Natural killer cell treated with Interleukin-12 subunit alpha and Interleukin-12 subunit beta and Interleukin-15 and Interleukin-18, amount 100 ng/mL, for 72 hours (primary cell): ENCODE measurements around the gene NSD2. TPM values are rescaled to one million over a fixed set of nuclear protein-coding genes. Genes with fewer than 3 reads are reported as not detected.
A peak's percentile ranks its signal among the peaks of the same experiment; 100 is the strongest.

Source experiments
- ATAC-seq, 2 donors: fragments of 150-1000 bp; cut with Tn5 transposase in 1 of 2; sonication (Bioruptor Pico), chemical (Tn5 transposase) in 1 of 2; 2 replicates each; pipeline ENCODE4 v1.10.0; 2021
- DNase-seq: peaks from one replicate; pipeline ENCODE4 v3.0.0; 2022; ENCODE audit warnings: low spot score
- H3K27ac Mint-ChIP-seq, 2 donors: 1 replicate in 1 of 2; 2 replicates in 1 of 2; pipeline ENCODE4 v1.8.0; 2022; ENCODE audit warnings: mixed read lengths in 2 of 2, mild to moderate bottlenecking in 1 of 2, moderate library complexity in 1 of 2
- H3K27me3 Mint-ChIP-seq, 2 donors: 1 replicate in 1 of 2; 2 replicates in 1 of 2; pipeline ENCODE4 v1.8.0; 2022; ENCODE audit warnings: mixed read lengths in 2 of 2
- H3K36me3 Mint-ChIP-seq: one replicate; pipeline ENCODE4 v1.8.0; 2022; ENCODE audit warnings: mixed read lengths
- H3K4me1 Mint-ChIP-seq, 2 donors: 1 replicate in 1 of 2; 2 replicates in 1 of 2; pipeline ENCODE4 v1.8.0; 2022; ENCODE audit warnings: low read depth in 2 of 2, mixed read lengths in 2 of 2, mild to moderate bottlenecking in 1 of 2
- H3K4me3 Mint-ChIP-seq: one replicate; pipeline ENCODE4 v1.8.0; 2022; ENCODE audit warnings: mixed read lengths
- H3K9me3 Mint-ChIP-seq: 2 replicates; pipeline ENCODE4 v1.8.0; 2022; ENCODE audit warnings: mixed read lengths
- total RNA-seq, 2 donors: library from RNA; stranded (reverse); gene quantifications; one replicate each; pipeline ENCODE4 v1.2.3, GENCODE V29; 2022

The NSD2 gene
- total RNA-seq, 2 donors from 2014 or later, result 127 to 375 TPM

GRCh38 chr4:1880332-1880731, 9.1 kb downstream of the NSD2 start:
- no peaks in the 10 kb centered on the region for H3K27me3 Mint-ChIP-seq
- peaks cover 33 to 47% of the 10 kb centered on the region in 2 donors for H3K4me1 Mint-ChIP-seq
- no peak for DNase-seq
- H3K9me3 Mint-ChIP-seq, result no peaks in the 10 kb centered on the region
- H3K36me3 Mint-ChIP-seq, result no peaks in the 10 kb centered on the region
- no peak overlapping the region for H3K27ac Mint-ChIP-seq
- no peak for ATAC-seq
- no peak overlapping the region for H3K4me3 Mint-ChIP-seq

- DNase-seq (no peak), ATAC-seq (no peak)
- Mint-ChIP-seq H3K27me3 (no peaks in the 10 kb centered on the region), H3K27ac (peak overlapping the region in 1 of 2 donors; percentile 40), H3K36me3 (no peaks in the 10 kb centered on the region), H3K4me1 (peaks cover 35 to 45% of the 10 kb centered on the region in 2 donors), H3K9me3 (no peaks in the 10 kb centered on the region), H3K4me3 (no peak overlapping the region)
These were observed 11.7 kb downstream of the NSD2 start for GRCh38 chr4:1882850-1883271.

GRCh38 chr4:1883583-1883982, 12.4 kb downstream of the NSD2 start:
- Mint-ChIP-seq H3K27me3 (no peaks in the 10 kb centered on the region), H3K4me3 (no peak overlapping the region), H3K36me3 (no peaks in the 10 kb centered on the region), H3K4me1 (peaks cover 34 to 44% of the 10 kb centered on the region in 2 donors), H3K9me3 (no peaks in the 10 kb centered on the region), H3K27ac (no peak overlapping the region)
- DNase-seq (no peak), ATAC-seq (no peak)

GRCh38 chr4:1885414-1885813, 14.2 kb downstream of the NSD2 start:
- H3K4me3 Mint-ChIP-seq, result no peak overlapping the region
- DNase-seq, result no peak
- no peak overlapping the region for H3K27ac Mint-ChIP-seq
- no peaks in the 10 kb centered on the region for H3K27me3 Mint-ChIP-seq
- no peaks in the 10 kb centered on the region for H3K9me3 Mint-ChIP-seq
- peaks cover 26 to 28% of the 10 kb centered on the region in 2 donors for H3K4me1 Mint-ChIP-seq
- ATAC-seq, result no peak
- H3K36me3 Mint-ChIP-seq, result no peaks in the 10 kb centered on the region

DNA sequence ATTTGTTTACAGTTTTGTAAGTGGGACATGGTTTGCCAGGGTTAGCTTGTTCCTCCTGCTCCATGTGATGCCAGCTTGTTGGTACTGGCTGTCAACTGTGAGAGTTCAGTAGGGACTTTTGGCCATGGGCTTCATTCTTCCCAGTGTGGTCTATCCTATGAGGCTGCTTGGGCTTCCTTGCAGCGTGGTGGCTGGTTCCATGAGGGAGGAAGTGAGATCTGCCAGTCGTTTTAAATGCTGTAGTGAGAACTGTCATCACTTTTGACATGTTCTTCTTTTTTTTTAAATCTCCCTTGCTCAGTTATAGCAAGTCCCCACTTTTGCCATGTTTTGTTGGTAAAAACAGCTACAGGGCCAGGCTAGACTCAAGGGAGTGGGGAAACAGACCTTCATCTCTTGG, 15.9 kb downstream of the NSD2 start:
- H3K27ac Mint-ChIP-seq, result no peak overlapping the region
- no peak overlapping the region for H3K4me3 Mint-ChIP-seq
- H3K36me3 Mint-ChIP-seq, result no peaks in the 10 kb centered on the region
- H3K4me1 Mint-ChIP-seq, result peaks cover 18 to 21% of the 10 kb centered on the region in 2 donors
- ATAC-seq (no peak), DNase-seq (no peak)
- H3K9me3 Mint-ChIP-seq, result no peaks in the 10 kb centered on the region
- no peaks in the 10 kb centered on the region for H3K27me3 Mint-ChIP-seq

DNA sequence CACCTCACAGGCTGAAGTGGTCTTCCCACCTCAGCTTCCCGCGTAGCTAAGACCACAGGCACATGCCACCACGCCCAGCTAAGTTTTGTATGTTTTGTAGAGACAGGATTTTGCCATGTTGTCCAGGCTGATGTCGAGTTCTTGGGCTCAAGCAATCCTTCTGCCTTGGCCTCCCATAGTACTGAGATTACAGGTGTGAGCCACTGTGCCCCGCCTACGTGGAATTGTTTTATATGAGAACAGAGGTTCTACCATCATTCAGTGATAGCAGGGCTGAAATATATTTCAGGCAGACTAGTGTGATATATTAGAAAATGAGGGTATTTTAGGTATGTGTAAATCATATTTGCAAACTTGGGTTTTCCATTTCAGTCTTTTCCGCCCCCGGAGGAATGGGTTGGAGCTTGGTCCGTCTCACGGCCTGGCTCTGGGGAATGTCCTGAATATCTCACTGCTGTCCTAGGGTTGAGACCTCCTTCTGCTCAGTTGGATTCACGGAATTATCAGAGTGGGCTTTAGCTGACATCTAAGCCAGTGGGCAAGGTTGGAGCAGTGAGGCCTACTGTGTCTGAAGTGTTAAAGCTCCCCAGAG, 19.9 kb downstream of the NSD2 start:
- ATAC-seq, result no peak
- Mint-ChIP-seq H3K4me1 (peaks cover 15 to 16% of the 10 kb centered on the region in 2 donors), H3K9me3 (no peaks in the 10 kb centered on the region), H3K27ac (no peak overlapping the region), H3K27me3 (no peaks in the 10 kb centered on the region), H3K36me3 (no peaks in the 10 kb centered on the region), H3K4me3 (no peak overlapping the region)
- DNase-seq, result no peak

- Mint-ChIP-seq H3K4me1 (peaks cover 12% of the 10 kb centered on the region in 2 donors), H3K27ac (no peak overlapping the region), H3K9me3 (no peaks in the 10 kb centered on the region), H3K36me3 (peaks cover 5% of the 10 kb centered on the region), H3K4me3 (no peak overlapping the region), H3K27me3 (no peaks in the 10 kb centered on the region)
- ATAC-seq (peak in 1 of 2 donors; percentile 30), DNase-seq (no peak)
These were observed 24.9 kb downstream of the NSD2 start for GRCh38 chr4:1895971-1896657.

- no peak for ATAC-seq
- no peaks in the 10 kb centered on the region for H3K27me3 Mint-ChIP-seq
- no peaks in the 10 kb centered on the region for H3K9me3 Mint-ChIP-seq
- peaks cover 12% of the 10 kb centered on the region in 2 donors for H3K4me1 Mint-ChIP-seq
- no peak for DNase-seq
- H3K4me3 Mint-ChIP-seq, result no peak overlapping the region
- H3K27ac Mint-ChIP-seq, result no peak overlapping the region
- H3K36me3 Mint-ChIP-seq, result peaks cover 5% of the 10 kb centered on the region
These were observed 25.4 kb downstream of the NSD2 start for GRCh38 chr4:1896658-1896991.

DNA sequence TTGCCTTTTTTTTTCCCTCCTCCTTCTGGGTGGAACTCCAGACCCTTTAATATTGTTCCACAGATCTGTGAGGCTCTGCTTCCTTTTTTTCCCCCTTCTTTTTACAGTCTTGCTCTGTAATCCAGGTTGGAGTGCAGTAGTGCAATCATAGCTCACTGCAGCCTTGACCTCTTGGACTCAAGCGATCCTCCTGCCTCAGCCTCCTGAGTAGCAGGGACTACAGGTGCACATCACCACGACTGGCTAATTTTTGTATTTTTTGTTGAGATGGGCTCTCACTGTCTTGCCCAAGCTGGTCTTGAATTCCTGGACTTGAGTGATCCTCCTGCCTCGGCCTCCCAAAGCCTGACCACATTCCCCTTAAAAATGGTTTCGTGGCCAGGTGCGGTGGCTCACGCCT, 26.8 kb downstream of the NSD2 start:
- Mint-ChIP-seq H3K4me1 (peaks cover 9 to 14% of the 10 kb centered on the region in 2 donors), H3K9me3 (no peaks in the 10 kb centered on the region), H3K27me3 (no peaks in the 10 kb centered on the region), H3K27ac (no peak overlapping the region), H3K36me3 (peaks cover 5% of the 10 kb centered on the region), H3K4me3 (no peak overlapping the region)
- DNase-seq (no peak), ATAC-seq (no peak)

GRCh38 chr4:1898681-1899080, 27.5 kb downstream of the NSD2 start:
- Mint-ChIP-seq H3K4me3 (no peak overlapping the region), H3K36me3 (peaks cover 10% of the 10 kb centered on the region), H3K4me1 (peaks cover 12 to 19% of the 10 kb centered on the region in 2 donors), H3K9me3 (no peaks in the 10 kb centered on the region), H3K27me3 (no peaks in the 10 kb centered on the region), H3K27ac (peak overlapping the region in 1 of 2 donors; percentile 9)
- DNase-seq (no peak), ATAC-seq (no peak)

GRCh38 chr4:1899149-1900086, 28.2 kb downstream of the NSD2 start:
- peak; percentile 91 to 92 for ATAC-seq
- H3K27ac Mint-ChIP-seq, result peak overlapping the region in 1 of 2 donors; percentile 9
- H3K27me3 Mint-ChIP-seq, result no peaks in the 10 kb centered on the region
- no peak overlapping the region for H3K4me3 Mint-ChIP-seq
- peak; percentile 86 for DNase-seq
- no peaks in the 10 kb centered on the region for H3K9me3 Mint-ChIP-seq
- peaks cover 10% of the 10 kb centered on the region for H3K36me3 Mint-ChIP-seq
- peaks cover 12 to 19% of the 10 kb centered on the region in 2 donors for H3K4me1 Mint-ChIP-seq

DNA sequence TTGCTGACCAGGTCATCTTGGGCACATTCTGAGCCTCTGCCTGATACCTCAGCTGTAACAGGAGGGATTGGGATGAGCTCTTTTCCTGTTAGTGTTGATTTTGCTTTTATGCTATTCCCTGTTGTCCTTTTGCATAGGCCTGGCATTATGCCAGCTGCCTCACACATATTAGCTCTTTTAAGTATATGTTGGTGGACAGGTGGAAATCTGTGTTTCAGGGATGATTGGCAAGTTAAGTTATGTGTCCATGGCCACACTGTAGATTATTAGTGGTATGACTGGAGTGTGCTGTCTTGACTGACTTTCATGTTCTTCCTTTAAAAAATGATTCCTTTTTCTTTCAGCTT, 28.9 kb downstream of the NSD2 start:
- Mint-ChIP-seq H3K9me3 (no peaks in the 10 kb centered on the region), H3K36me3 (peaks cover 10% of the 10 kb centered on the region), H3K4me1 (peaks cover 9 to 15% of the 10 kb centered on the region in 2 donors), H3K4me3 (no peak overlapping the region), H3K27me3 (no peaks in the 10 kb centered on the region), H3K27ac (no peak overlapping the region)
- DNase-seq, result no peak
- ATAC-seq, result no peak

GRCh38 chr4:1900624-1901023, 29.4 kb downstream of the NSD2 start:
- Mint-ChIP-seq H3K4me3 (no peak overlapping the region), H3K36me3 (peaks cover 10% of the 10 kb centered on the region), H3K27me3 (no peaks in the 10 kb centered on the region), H3K9me3 (no peaks in the 10 kb centered on the region), H3K4me1 (peaks cover 9 to 14% of the 10 kb centered on the region in 2 donors), H3K27ac (no peak overlapping the region)
- no peak for ATAC-seq
- no peak for DNase-seq

DNA sequence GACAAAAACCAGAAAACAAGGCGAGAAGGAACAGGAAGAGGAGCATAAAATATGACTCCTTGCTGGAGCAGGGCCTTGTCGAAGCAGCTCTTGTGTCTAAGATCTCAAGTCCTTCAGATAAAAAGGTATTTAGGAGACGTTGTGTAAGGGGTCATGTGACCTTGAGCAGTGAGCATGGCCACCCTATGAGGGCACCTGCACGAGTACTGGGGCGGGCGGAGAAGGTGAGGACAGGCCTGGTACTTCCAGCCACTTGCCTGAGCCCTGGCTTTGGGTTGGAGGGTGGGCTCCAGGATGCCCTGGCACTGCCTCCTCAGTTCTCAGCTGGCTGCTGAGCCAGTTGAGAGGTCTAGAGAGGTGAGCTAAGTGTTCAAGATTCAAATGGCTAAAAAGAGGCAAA, 29.9 kb downstream of the NSD2 start:
- DNase-seq (no peak), ATAC-seq (no peak)
- H3K36me3 Mint-ChIP-seq, result peaks cover 10% of the 10 kb centered on the region
- no peak overlapping the region for H3K4me3 Mint-ChIP-seq
- H3K9me3 Mint-ChIP-seq, result no peaks in the 10 kb centered on the region
- H3K4me1 Mint-ChIP-seq, result peaks cover 9 to 18% of the 10 kb centered on the region in 2 donors
- no peaks in the 10 kb centered on the region for H3K27me3 Mint-ChIP-seq
- no peak overlapping the region for H3K27ac Mint-ChIP-seq
